Stimulated activated CD4-positive, alpha-beta T cell treated with anti-CD3 and anti-CD28 coated beads, Interleukin-1b, Interleukin-23, amount 100 ng/mL, for 48 hours (primary cell): ENCODE measurements around the gene B4GALNT2.
A peak's percentile ranks its signal among the peaks of the same experiment; 100 is the strongest.
"Not testable (repeated sequence)": the region's sequence is repeated elsewhere in the genome, so short reads cannot be mapped to it uniquely, and the experiment has no call there.

ENCODE experiments used
- DNase-seq: peaks from one replicate; pipeline ENCODE4 v3.0.0-alpha.2; 2020

B4GALNT2 gene

DNA sequence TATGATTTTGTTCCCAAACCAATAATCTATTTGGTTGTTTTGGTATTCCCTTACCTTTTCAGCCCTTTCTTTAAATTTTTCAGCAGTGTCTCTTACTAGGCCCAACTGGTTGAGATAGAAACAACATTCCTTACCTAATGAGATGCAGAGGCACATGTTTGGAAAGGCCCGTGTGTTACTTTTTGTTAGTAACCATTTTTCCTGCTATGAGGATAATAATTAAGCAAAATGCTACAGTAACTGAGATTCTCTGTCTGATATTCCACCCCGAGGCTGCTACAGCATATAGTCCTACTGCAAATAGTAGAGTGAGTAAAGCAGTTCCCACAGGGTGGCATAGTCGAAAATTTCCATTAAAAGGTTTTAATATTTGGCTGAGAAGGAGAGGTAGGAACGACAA, 10.0 kb upstream of the B4GALNT2 start:
- DNase-seq: no peak

DNA sequence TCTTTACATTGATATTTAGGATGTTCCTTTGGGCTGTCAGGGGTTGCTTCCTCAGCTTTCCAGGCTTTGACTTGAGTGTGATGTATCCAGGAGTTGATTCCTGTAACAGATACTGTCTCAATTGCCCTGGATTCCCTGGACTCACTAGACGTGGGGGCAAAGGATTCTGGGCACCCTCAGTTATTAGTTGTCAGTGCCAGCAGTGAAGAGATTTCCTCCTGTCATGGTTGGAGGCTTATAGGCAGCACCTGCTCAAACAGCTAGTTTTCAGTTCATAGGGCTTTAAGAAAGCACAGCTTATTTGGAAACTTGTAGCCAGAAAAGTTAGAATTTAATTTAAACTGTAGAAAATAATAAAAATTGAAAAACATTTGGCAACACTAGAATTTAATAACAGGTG, 9.5 kb upstream of the B4GALNT2 start:
- no peak for DNase-seq

DNA sequence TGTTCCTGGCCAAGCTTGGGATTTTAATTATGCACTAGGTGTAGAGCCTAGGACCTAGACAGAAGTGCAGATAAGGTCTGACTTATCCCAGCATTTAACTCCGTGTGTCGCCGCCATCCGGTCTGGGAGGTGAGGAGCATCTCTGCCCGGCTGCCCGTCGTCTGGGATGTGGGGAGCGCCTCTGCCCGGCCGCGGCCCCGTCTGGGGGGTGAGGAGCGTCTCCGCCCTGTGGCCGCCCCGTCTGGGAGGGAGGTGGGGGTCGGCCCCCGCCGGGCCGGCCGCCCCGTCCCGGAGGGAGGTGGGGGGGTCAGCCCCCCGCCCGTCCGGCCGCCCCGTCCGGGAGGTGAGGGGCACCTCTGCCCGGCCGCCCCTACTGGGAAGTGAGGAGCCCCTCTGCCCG, 7.1 kb upstream of the B4GALNT2 start:
- no peak for DNase-seq

DNA sequence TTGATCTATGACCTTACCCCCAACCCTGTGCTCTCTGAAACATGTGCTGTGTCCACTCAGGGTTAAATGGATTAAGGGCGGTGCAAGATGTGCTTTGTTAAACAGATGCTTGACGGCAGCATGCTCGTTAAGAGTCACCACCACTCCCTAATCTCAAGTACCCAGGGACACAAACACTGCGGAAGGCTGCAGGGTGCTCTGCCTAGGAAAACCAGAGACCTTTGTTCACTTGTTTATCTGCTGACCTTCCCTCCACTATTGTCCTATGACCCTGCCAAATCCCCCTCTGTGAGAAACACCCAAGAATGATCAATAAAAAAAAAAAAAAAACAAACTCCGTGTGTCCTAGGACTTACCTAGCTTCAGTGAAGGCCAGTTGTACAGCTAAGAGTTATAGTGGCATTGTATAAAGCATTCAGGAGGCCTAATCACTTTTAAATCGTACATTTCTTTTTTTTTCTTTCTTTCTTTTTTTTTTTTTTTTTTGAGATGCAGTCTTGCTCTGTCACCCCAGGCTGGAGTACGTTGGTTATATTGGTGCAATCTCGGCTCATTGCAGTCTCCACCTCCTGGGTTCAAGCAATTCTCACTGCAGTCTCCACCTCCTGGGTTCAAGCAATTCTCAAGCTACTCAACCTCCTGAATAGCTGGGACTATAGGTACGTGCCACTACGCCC, 6.2 kb upstream of the B4GALNT2 start:
- not testable (repeated sequence) for DNase-seq

DNA sequence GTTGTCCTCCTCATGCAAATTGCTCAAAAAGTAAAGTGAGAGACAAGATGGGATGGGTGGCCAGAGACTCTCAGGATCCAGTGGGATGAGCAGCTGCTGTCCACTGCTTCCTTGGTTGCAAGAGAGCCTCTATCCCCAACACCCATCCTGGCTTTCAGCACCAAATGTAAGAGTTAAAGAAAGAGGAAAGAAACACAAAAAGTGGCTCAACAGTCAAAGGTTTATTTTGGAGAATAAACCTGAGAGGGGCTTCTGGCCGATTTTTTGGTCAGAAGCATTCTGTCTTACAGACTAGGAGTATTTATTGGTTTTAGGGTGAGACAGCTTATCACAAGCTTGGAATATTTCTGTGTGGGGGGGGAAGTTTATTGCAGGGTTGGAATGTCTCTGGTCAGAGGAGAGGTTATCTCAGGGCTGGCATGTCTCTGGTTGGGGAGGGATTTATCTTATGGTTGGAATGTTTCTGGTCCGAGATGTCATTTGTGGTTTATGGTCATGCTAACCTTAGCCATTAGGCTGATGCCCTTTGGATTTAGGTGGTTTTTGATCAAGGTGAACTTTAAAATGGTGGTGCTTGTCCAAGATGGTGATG, 3.1 kb upstream of the B4GALNT2 start:
- not testable (repeated sequence) for DNase-seq

DNA sequence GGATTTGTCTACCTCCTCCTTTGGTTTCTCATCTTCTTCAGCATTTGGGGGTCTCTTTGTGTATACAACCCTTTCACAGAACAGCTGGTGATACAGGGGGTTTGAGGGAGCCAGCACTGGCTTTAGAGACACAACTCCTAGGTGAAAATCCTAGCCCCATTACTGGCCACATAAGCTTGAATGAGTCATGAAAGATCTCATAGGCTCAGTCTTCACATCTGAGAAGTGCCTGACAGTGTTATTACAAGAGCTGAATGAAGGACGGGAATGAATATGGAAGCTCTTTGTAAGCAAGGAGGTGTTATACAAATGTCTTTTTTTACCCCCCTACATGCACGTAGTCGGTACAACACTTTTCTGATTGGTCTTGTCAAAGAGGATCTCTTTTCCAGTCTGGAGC, 1.7 kb upstream of the B4GALNT2 start:
- no peak for DNase-seq

DNA sequence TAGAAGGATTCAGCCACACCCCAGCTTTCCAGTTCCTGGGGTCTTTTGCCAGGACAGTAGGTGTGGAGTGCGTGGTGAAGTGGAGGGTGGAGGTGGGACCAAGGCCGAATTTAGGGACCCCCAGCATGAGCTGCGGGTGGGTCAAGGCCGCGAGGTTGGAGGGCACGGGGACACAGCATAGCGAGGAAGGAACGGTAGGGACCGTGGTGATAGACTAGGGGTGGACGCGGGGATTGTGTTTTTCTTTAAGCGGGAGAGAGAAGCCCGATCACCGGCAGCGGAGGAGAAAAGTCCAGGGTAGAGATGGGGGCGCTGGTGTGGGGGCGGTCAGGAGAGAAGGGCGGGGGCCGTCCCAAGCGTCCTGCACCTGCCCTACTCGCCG, 261 bp upstream of the B4GALNT2 start:
- DNase-seq: no peak

DNA sequence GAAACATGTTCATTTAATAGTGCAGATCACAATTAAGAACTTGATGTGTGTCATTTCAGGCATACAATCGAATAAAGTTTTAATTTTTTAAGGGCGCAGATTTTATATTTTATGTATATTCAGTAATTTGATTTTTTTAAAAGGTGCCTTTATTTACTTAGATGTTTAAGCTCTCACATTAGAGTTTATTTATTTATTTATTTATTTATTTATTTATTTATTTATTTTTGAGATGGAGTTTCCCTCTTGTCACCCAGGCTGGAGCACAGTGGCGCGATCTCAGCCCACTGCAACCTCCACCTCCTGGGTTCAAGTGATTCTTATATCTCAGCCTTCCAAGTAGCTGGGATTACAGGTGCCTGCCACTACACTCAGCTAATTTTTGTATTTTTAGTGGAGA, 3.8 kb downstream of the B4GALNT2 start:
- DNase-seq: no peak

DNA sequence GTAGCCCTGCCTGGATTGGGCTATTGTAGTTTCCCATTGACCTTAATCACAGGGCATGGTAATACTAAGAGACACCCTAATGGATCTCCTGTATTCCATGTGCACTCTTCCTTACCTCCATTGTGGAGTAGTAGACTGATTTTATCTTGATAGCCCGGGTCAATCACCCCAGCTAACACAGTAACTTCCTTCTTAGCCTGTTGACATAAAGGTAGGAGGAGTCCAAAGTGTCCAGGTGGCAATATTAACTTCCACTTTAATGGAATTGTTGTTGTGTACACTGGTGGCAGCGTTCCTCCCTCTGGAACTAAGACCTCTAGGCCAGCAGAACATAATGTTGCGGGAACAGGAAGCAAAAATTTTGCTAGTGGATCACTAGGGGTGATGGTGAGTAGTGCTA, 13.1 kb downstream of the B4GALNT2 start:
- DNase-seq: not testable (repeated sequence)

DNA sequence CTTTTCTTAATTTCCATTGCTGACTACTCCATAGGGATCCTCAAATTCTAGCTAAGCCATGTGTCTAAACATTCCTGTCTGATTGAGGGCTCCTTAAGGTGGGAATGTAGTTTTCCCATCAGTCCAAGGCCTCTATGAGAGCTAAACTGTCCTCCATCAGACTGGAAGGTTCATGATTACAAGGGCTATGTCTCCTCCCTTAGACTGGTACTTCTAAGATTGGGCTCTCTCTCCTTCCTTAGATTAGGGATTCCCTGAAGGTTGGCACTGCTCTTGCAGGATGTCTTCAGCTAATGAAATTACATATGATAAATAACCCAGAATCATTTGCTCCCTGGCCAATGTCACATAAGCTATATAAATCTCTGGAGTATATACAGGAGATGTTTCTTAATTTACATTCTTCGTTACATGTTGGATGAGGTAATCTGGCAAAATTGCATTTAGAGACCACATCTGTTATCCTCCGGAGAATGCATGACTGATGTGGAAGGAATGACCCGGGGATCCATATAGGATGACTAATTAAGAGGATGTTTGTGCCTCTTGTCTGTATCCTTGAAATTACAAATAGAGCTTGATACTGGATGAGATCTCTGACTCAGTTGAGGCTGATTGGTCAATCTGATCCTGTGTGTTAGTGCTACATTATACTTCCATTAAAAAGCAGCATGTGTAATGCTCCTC, 14.2 kb downstream of the B4GALNT2 start:
- DNase-seq: no peak

DNA sequence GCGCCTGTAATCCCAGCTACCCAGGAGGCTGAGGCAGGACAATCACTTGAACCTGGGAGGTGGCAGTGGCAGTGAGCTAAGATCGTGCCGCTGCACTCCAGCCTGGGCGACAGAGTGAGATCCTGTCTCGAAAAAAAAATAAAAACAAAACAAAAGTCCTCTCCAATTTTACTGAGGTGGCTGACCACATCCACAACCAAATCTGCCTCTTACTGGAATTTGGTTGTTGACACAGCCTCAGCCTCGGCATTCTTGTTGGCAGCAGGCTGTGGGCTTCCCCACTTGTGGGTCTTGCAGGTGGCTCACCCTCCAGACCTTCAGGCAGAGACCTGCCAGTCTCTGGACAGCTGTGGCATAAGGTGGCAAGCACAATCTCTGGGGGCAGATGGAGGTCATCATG, 15.6 kb downstream of the B4GALNT2 start:
- DNase-seq: no peak

DNA sequence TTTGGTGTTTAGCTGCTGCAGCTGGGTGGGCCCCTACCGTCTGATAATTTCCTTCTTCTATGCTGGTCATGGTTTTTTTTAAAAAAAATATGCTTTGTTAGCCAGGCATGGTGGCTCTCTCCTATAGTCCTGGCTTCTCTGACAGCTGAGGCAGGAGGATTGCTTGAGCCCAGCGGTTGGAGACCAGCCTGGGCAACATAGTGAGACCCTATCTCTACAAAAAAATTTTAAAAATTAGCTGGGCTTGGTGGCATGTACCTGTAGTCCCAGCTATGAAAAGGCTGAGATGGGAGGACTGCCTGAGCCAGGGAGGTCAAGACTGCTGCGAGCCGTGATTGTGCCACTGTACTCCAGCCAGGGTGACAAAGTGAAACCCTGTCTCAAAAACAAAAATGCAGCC, 19.4 kb downstream of the B4GALNT2 start:
- DNase-seq: no peak

DNA sequence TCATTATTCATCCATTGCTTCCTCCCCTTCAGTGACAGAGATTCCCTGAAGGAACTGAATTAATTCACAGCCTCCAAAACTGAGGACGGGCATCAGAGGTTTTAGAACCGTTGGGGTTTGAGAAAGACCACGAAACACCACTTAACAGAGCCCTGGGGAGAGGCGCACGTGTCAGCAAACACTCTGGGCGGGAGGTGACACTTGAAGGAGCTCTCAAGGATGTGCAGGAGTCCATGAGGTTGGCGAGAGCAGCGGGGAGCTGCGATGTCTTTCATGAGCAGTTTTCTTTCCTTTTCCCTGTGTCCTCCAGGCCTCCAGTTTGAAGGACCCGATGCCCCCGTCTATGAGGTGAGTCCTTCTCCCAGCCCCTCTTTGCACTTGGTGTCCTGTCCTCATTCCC, 23.7 kb downstream of the B4GALNT2 start:
- DNase-seq: no peak

DNA sequence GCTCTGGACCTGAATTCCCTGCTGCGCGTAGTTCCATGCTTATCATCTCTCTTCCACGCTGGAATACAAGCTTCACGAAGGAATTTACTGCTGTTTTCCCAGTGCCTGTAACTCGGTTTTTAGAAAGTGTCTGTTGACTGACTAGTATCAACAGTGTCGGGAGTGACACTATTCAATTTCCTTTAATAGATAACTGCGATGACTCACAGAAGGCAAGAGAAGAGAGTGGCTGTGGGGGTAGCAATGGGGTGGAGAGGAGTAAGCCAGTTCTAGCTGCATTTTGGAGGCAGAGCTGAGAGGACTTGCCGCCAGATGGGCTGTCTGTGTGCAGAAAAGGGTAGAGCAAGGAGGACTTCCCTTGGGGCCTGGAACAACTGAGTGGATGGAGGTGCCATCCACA, 25.2 kb downstream of the B4GALNT2 start:
- DNase-seq: no peak

DNA sequence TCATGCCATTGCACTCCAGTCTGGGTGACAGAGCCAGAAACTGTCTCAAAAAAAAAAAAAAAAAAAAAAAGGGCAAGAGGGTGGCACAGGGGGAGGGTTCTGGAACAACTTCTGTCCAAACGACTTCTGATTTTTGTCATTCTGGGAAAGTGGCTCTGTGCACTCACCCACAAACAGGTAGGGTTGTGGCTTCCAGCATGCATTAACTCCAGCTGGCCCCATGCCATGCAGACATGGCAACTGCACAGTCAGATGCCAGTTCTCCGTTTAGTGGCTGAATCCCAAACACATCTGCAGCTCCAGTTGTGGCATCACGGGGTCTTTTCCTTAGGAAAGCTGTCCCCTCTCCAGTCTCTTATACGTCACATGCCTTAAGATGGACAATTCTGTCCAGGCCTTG, 30.3 kb downstream of the B4GALNT2 start:
- no peak for DNase-seq

DNA sequence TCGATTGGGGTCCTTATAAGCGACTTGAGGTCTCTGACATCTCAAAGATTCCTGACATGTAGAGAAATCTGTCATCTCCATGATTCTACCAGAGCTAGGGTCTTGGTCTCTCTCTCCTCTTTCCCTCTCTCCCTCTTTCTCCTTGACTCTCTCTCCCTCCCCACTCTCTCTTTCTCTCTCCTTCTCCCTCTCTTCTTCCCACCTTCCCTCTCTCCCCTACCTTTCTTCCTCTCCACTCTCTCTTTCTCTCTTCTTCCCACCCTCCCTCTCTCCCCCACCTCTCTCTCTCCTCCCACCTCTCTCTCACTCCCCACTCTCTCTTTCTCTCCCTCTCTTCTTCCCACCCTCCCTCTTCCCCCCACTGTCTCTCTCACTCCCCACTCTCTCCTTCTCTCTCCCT, 32.6 kb downstream of the B4GALNT2 start:
- DNase-seq: no peak

DNA sequence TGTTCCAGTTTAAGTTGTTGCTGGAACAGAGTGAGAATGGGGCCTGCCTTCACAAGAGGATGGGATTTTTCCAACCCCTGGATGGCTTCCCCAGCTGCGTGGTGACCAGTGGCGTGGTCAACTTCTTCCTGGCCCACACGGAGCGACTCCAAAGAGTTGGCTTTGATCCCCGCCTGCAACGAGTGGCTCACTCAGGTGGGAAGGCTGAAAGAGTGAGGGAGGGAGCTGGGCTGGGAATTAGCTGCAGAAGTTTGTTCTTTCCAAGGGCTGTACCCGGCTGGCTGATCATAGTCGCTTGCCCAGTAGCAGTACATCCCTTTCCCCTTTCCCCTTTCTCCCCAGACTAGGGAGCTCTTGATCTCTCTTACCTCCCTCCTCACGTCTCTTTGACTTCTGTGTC, 36.1 kb downstream of the B4GALNT2 start:
- no peak for DNase-seq

DNA sequence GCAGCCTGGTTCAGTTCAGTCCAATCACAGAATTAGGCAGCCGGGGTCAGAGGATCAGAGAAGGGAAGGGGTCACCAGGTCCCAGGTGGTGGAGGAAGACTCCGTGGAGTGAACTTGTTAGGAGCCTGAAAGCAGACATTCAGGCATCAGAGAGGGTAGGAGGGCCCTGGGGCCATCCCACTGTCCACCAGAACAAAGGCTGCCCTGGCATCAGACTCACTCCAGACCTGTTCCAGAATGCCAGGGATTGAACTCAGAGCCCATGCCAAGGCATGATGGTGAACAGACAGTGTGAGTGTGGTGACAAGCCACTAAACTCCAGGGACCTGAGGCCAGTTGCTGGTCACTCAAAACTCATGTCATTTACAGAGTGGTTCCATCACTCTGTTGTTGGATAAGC, 37.6 kb downstream of the B4GALNT2 start:
- no peak for DNase-seq

DNA sequence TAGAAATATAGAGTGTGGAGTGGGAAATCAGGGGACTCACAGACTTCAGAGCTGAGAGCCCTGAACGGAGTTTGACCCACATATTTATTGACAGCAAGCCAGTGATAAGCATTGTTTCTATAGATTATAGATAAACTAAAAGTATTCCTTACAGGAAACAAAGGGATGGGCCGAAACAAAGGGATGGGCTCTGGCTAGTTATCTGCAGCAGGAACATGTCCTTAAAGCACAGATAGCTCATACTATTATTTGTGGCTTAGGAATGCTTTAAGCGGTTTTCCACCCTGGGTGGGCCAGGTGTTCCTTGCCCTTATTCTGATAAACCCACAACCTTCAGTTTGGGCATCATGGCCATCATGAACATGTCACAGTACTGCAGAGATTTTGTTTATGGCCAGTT, 38.1 kb downstream of the B4GALNT2 start:
- not testable (repeated sequence) for DNase-seq

DNA sequence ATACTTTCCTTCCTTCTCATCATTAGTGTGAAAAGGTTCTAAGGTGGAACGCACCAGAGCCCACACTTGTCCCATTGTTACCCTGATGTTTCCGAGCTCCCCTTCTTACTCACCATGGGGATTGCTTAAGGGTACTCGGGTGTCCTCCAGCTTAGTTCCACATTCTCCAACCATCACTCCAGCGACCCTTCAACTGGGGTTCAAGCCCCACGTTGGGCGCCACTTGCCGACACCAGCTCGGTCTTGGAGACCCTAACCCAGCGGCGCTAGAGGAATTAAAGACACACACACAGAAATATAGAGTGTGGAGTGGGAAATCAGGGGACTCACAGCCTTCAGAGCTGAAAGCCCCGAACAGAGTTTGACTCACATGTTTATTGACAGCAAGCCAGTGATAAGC, 43.4 kb downstream of the B4GALNT2 start:
- DNase-seq: not testable (repeated sequence)

DNA sequence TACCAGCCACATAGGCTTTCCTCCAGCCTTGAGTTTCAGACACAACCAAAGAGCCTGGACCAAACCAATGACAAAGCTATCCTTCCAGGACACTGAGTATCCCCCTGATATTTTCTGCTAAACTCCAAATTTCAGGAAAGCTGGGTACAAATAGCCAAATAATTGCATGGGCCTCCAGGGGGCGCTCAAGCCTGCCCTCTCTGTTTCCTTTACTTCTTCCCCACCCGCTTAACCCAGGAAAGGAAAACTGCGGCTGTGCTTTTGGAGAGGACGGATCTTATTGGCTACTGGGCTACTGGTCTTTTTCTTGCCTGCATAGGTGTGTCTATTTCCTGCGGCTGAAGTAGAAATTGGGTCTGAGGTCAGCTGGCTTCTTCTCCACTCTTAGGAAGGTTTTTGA, 47.7 kb downstream of the B4GALNT2 start:
- DNase-seq: peak; percentile 34

DNA sequence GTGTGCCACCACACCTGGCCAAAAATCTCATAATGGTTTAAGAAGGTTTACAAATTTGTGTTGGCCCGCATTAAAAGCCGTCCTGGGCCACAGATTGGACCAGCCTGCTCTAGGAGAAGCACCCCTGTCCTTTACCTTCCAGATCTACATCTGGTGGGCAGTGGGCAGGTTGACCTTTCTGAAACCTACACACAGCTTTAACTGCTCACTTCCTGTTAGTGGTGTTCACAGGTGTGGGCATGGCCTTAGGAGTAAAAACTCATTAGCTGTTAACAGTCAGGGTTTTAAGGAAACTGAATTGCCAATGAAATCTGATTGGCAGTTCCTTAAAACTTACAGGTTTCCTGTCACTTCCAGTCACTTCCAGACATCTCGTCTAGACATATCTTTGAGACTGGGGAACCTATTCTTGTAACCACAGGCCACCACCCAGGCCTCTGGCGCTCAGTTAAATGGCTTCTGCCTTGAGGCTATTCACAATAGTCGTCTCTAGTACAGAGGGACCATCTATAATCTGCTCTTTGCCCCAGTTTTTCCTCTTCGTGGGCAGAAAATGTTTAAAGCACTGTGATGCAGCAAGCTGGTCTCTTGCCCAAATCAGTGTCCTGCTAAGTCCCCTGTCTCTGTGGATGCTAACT, 48.5 kb downstream of the B4GALNT2 start:
- DNase-seq: no peak

DNA sequence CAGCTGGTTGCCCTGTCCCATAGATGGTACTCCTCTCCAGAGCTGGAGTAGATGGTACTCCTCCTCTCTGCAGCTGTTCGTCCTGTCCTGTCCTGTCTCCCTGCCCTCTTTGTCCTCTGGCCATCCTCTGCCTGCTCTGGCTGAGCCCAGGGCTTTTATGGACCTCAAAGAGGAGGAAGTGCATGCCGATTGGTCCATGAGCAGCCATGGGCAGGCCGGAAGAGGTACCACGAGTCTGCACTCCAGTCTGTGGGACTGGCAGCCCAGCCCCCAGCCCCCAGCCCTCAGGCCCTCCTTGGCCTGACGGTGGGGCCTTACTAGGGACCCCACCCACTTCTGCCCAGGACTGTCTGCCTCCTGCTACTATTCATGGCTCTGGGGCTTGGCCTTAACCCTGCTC, 50.8 kb downstream of the B4GALNT2 start:
- DNase-seq: no peak

DNA sequence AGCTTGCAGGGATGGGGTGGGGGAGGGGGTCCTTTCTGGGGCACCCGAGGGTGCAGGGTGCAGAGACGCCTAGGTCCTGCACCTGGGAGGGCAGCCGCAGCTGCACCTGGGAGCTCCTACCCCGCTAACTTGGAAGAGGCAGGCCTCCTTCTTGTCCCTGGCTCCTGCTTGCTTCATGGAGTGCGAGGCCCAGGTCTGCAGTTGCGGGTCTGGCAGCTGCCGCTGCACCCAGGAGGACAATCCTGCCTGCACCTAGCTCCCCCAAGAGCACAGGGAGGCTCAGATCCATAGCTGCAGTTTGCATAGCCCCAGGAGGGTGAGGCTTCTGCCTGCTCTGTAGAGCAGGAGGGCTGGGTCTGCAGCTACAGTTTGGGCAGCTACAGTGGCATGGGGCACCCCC, 51.2 kb downstream of the B4GALNT2 start:
- DNase-seq: no peak
